ENCODE measurements around the gene GRXCR1. TPM values are rescaled to one million over a fixed set of nuclear protein-coding genes. Genes with fewer than 3 reads are reported as not detected.

Gene GRXCR1
- total RNA-seq, 1 experiment from 2014 or later = not detected

DNA sequence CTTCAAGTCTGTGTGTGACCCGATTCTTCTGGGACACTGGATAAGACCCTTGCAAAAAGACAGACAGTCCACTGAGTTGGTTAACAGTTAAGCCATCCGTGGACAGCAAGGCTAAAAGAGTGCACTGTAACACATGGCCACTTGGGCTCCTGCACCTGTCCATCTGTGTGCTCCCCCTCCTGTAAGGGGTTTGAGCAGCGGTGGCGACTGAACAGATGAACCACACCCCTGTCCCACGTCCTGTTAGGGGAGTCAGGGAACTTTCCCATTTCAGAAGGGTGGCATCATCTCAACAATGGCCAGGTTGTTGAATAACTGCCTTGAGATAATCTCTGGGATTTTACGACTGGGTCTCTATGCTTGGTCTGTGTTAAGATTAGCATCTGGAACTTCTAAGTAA is 178.6 kb downstream of the GRXCR1 start:
- Histone ChIP-seq H3K23me2 (ENCODE audit: insufficient read length, low read depth, low read length, poor library complexity, severe bottlenecking) (no peaks in the 10 kb centered on the region), H3K56ac (ENCODE audit: insufficient read length, low read depth, low read length) (no peak overlapping the region), H4K91ac (ENCODE audit: insufficient read length, low read depth, low read length) (no peak overlapping the region), H4K20me1 (ENCODE audit: control insufficient read depth, insufficient read depth, insufficient read length) (no peaks in the 10 kb centered on the region), H2BK20ac (ENCODE audit: low read depth, low read length, poor library complexity, severe bottlenecking) (no peak overlapping the region), H3K4me1 (ENCODE audit: insufficient read depth, low read length) (no peaks in the 10 kb centered on the region), H3K23ac (ENCODE audit: insufficient read length, low read depth, low read length) (no peak overlapping the region), H3K9me3 (ENCODE audit: control insufficient read depth, low read depth, low read length) (no peaks in the 10 kb centered on the region), H3T11ph (ENCODE audit: low read length) (no peak overlapping the region), H3K18ac (ENCODE audit: insufficient read length, low read depth, low read length) (no peak overlapping the region), H2BK12ac (ENCODE audit: insufficient read length, low read depth, low read length) (no peak overlapping the region), H3K79me1 (ENCODE audit: insufficient read depth, low read depth, low read length, poor library complexity, severe bottlenecking) (no peaks in the 10 kb centered on the region), H3K4me2 (ENCODE audit: insufficient read depth, insufficient read length, low read length) (no peak overlapping the region), H2BK5ac (ENCODE audit: insufficient read length, low read length) (no peak overlapping the region), H3K14ac (ENCODE audit: insufficient read depth, low read length) (no peak overlapping the region), H4K5ac (ENCODE audit: insufficient read length, low read depth, low read length) (no peak overlapping the region), H3K9ac (ENCODE audit: extremely low read depth, insufficient read length, low read length) (no peak overlapping the region), H3K27me3 (ENCODE audit: insufficient read depth, low read length) (no peaks in the 10 kb centered on the region), H2AFZ (ENCODE audit: low read length) (no peak overlapping the region), H2BK120ac (ENCODE audit: low read depth, low read length, poor library complexity, severe bottlenecking) (no peak overlapping the region), H2AK5ac (ENCODE audit: insufficient read length, low read length) (no peak overlapping the region), H3K4ac (ENCODE audit: low read depth, low read length) (no peak overlapping the region), H3K27ac (ENCODE audit: insufficient read length, low read depth, low read length) (no peak overlapping the region), H2BK15ac (ENCODE audit: low read depth, low read length) (no peak overlapping the region), H3K79me2 (ENCODE audit: insufficient read depth, low read length) (no peaks in the 10 kb centered on the region), H4K8ac (replicated peaks; ENCODE audit: insufficient read length, low read depth, low read length) (no peak overlapping the region)
- WGBS (ENCODE audit: extremely low coverage, insufficient read length, low lambda C conversion rate) = no CpG with 5 or more reads among the region's 6 CpGs
- Mint-ChIP-seq H3K4me3 (no peak overlapping the region), H3K27ac (no peak overlapping the region; a peak in 1 of 7 replicates), H3K9me3 (peaks cover 12 to 45% of the 10 kb centered on the region in 2 experiments), H3K4me1 (peaks cover 8 to 9% of the 10 kb centered on the region in 2 experiments; a peak in 2 of 4 replicates), H3K36me3 (ENCODE audit: insufficient read depth in 1 of 3, low read depth in 3 of 3) (peaks cover 2 to 13% (median 6%) of the 10 kb centered on the region in 3 experiments), H3K27me3 (ENCODE audit: low read depth) (peaks cover 1% of the 10 kb centered on the region)
- no peak for DNase-seq
- TF ChIP-seq, protein P1, sequence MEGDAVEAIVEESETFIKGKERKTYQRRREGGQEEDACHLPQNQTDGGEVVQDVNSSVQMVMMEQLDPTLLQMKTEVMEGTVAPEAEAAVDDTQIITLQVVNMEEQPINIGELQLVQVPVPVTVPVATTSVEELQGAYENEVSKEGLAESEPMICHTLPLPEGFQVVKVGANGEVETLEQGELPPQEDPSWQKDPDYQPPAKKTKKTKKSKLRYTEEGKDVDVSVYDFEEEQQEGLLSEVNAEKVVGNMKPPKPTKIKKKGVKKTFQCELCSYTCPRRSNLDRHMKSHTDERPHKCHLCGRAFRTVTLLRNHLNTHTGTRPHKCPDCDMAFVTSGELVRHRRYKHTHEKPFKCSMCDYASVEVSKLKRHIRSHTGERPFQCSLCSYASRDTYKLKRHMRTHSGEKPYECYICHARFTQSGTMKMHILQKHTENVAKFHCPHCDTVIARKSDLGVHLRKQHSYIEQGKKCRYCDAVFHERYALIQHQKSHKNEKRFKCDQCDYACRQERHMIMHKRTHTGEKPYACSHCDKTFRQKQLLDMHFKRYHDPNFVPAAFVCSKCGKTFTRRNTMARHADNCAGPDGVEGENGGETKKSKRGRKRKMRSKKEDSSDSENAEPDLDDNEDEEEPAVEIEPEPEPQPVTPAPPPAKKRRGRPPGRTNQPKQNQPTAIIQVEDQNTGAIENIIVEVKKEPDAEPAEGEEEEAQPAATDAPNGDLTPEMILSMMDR (conservative IDR thresholded peaks at IDR 0.05) = no peak

Other genes starting within 250 kb of the GRXCR1 start
- gene ATP8A1, start 235.6 kb upstream of the GRXCR1 start, total RNA-seq (2021) = 5.1 and 5.7 TPM in 2 replicates

Measured in H9 (cell line).